HepG2 (cell line): Measurements from ENCODE around the gene DLST. TPM values are rescaled to one million over a fixed set of nuclear protein-coding genes. Genes with fewer than 3 reads are reported as not detected.
A peak's percentile ranks its signal among the peaks of the same experiment; 100 is the strongest.

Experiments
- ADNP ChIP-seq: sonication (generic); formaldehyde crosslinking; IDR thresholded peaks from 2 replicates; pipeline ENCODE4 v1.4.0; 2020; ENCODE audit warnings: missing genetic modification reagents
- ATM ChIP-seq: fragments of 450-650 bp; IDR thresholded peaks from 2 replicates; pipeline ENCODE4 v1.7.1; 2017; ENCODE audit warnings: mild to moderate bottlenecking, borderline replicate concordance
- ATRX ChIP-seq: sonication (generic); formaldehyde crosslinking; IDR thresholded peaks from 2 replicates; pipeline ENCODE4 v1.4.0; 2020; ENCODE audit warnings: missing genetic modification reagents, borderline replicate concordance
- BCLAF1 ChIP-seq: fragments of 450-650 bp; IDR thresholded peaks from 2 replicates; pipeline ENCODE4 v1.6.1; 2017; ENCODE audit warnings: mild to moderate bottlenecking
- HCFC1 ChIP-seq: fragments of 150-350 bp; IDR thresholded peaks from 2 replicates; pipeline ENCODE4 v1.6.1; 2014; ENCODE audit warnings: low read depth, low read length
- HIC2 ChIP-seq: sonication (generic); formaldehyde crosslinking; IDR thresholded peaks from 2 replicates; pipeline ENCODE4 v1.9.0; 2022; ENCODE audit warnings: low read depth, missing genetic modification reagents
- HMG20B ChIP-seq: conservative IDR thresholded peaks from 2 replicates; pipeline ENCODE4 v1.6.1; 2016; ENCODE audit warnings: missing genetic modification reagents, missing compliant biosample characterization
- HOXA5 ChIP-seq: sonication (generic); formaldehyde crosslinking; IDR thresholded peaks from 2 replicates; pipeline ENCODE4 v1.4.0; 2020; ENCODE audit warnings: missing genetic modification reagents
- RFX5 ChIP-seq: IDR thresholded peaks from 2 replicates; pipeline ENCODE4 v1.6.1; 2011; ENCODE audit warnings: low read depth, low read length, improper control_type of control experiment
- TSC22D2 ChIP-seq: sonication (generic); formaldehyde crosslinking; IDR thresholded peaks from 2 replicates; pipeline ENCODE4 v1.5.1; 2020; ENCODE audit warnings: missing genetic modification reagents, mild to moderate bottlenecking, borderline replicate concordance
- ZBTB34 ChIP-seq: sonication (generic); formaldehyde crosslinking; IDR thresholded peaks from 2 replicates; pipeline ENCODE4 v1.8.0; 2022; ENCODE audit warnings: mild to moderate bottlenecking, missing genetic modification reagents
- ZFP1 ChIP-seq: IDR thresholded peaks from 2 replicates; pipeline ENCODE4 v1.6.1; 2016
- ZNF256 ChIP-seq: sonication (generic); formaldehyde crosslinking; conservative IDR thresholded peaks from 2 replicates; pipeline ENCODE4 v1.4.0; 2020; ENCODE audit warnings: missing genetic modification reagents
- ZNF570 ChIP-seq: sonication (generic); formaldehyde crosslinking; IDR thresholded peaks from 2 replicates; pipeline ENCODE4 v1.4.0; 2020; ENCODE audit warnings: mild to moderate bottlenecking, missing genetic modification reagents, borderline replicate concordance
- ZNF609 ChIP-seq: sonication (generic); formaldehyde crosslinking; IDR thresholded peaks from 2 replicates; pipeline ENCODE4 v1.4.0; 2020; ENCODE audit warnings: mild to moderate bottlenecking, missing genetic modification reagents, borderline replicate concordance
- polyA plus RNA-seq, 8 experiments: library from polyadenylated mRNA; depleted of rRNA in 3 of 8; stranded (reverse) in 7 of 8; unstranded in 1 of 8; fragments of >200 nt; fragmentation: Illumina TruSeq in 4 of 8; extraction: Trizol in 4 of 8; gene quantifications; 2 replicates each; pipeline versions ENCODE4 v1.2.1 to v1.2.3, GENCODE V29; 2011 to 2016; ENCODE audit warnings: low read depth in 4 of 8, missing spikeins in 1 of 8, mixed read lengths in 1 of 8; ENCODE audit not compliant: insufficient read depth in 1 of 8
- total RNA-seq, 5 experiments: library from RNA; depleted of rRNA; stranded (reverse); fragments of >200 nt; fragmentation: Illumina TruSeq; extraction: Trizol; gene quantifications; 2 replicates each; pipeline ENCODE4 v1.2.3, GENCODE V29; 2016; ENCODE audit warnings: low read depth in 1 of 5
- TF ChIP-seq, protein P1 (sequence below): sonication (generic); formaldehyde crosslinking; IDR thresholded peaks from 2 replicates; pipeline ENCODE4 v1.4.0; 2020; ENCODE audit warnings: missing genetic modification reagents

DLST gene
- total and polyA plus RNA-seq, 2 of the 13 experiments (the other 11 are each of a cell fraction or from before 2014, with no cell fraction given): 56.5 to 94.3 TPM

DNA sequence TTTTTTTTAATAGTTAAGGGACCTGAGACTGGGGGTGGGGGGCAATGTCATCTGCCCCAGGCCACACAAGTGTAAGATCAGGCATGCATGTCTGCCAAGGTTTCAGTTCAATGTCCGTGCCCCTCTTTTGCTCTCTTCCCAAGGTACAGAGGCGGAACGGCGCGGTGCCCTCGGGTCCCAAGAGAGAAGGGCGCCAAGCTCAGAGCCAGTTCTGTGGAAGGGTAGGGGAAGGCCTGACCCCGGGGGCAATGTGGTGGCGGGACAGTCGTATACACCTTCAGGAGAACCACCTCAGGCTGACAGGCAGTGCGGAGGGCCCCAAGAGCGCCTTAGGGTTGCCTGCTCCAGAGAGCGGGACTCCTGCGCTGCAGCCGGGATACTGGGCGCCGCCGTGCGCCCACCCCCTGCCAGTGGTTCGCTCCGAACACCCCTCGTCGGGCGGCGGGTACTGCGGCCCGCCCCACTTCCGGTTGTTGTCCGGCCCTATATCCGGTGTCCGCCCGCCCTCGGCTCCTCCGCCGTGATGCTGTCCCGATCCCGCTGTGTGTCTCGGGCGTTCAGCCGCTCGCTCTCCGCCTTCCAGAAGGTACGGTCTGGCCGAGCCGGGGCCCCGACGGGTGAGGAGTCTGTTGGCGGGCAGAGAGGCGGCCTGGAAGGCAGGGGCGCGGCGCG is at the start of gene DLST (continued):
- no peak for TF ChIP-seq ZNF609 (CRISPR knock-in tag)
- TF ChIP-seq RFX5: no peak
- no peak for TF ChIP-seq ZBTB34 (CRISPR knock-in tag)
- TF ChIP-seq ATRX (CRISPR knock-in tag): no peak
- TF ChIP-seq HCFC1: peak; percentile 65
- no peak for TF ChIP-seq ZNF570
- TF ChIP-seq ADNP: no peak
- TF ChIP-seq HOXA5 (CRISPR knock-in tag): no peak
- TF ChIP-seq BCLAF1: no peak
- peak; percentile 76 for TF ChIP-seq HIC2
- TF ChIP-seq TSC22D2 (CRISPR knock-in tag): no peak
- no peak for TF ChIP-seq ZNF256 (CRISPR knock-in tag)
- no peak for TF ChIP-seq HMG20B (CRISPR knock-in tag)
- TF ChIP-seq, protein P1, sequence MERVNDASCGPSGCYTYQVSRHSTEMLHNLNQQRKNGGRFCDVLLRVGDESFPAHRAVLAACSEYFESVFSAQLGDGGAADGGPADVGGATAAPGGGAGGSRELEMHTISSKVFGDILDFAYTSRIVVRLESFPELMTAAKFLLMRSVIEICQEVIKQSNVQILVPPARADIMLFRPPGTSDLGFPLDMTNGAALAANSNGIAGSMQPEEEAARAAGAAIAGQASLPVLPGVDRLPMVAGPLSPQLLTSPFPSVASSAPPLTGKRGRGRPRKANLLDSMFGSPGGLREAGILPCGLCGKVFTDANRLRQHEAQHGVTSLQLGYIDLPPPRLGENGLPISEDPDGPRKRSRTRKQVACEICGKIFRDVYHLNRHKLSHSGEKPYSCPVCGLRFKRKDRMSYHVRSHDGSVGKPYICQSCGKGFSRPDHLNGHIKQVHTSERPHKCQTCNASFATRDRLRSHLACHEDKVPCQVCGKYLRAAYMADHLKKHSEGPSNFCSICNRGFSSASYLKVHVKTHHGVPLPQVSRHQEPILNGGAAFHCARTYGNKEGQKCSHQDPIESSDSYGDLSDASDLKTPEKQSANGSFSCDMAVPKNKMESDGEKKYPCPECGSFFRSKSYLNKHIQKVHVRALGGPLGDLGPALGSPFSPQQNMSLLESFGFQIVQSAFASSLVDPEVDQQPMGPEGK (CRISPR knock-in tag): no peak; the same call in none of the 2 replicates
- no peak for TF ChIP-seq ZFP1 (CRISPR knock-in tag)
- TF ChIP-seq ATM: no peak
